ENCODE data around the gene CYP39A1.
"Not testable (repeated sequence)": the region's sequence is repeated elsewhere in the genome, so short reads cannot be mapped to it uniquely, and the experiment has no call there.

The CYP39A1 gene

GRCh38 chr6:46651816-46652215 lies 802 bp downstream of the CYP39A1 start:
- H3K9ac ChIP-seq (ENCODE audit: low read length): peak overlapping the region; percentile 89
- no peaks in the 10 kb centered on the region for H4K20me1 ChIP-seq (ENCODE audit: insufficient read depth, low read length)

DNA sequence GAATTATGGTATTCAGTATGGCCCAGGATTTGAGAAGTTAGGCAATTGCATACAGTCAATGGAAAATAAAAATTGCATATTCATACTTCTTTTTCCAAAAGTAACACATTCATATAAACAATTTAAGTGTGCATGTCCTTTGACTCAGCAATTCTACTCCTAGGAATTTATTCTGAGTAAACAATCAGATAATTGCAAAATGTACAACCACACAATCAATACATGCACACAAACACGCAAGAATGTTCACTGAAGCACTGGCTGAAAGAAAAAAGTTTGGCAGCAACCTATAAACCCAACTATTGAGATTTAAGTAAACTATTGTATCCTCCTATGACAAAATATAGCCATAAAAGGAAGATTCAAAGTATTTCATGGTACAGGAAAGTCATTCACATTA lies 1.6 kb downstream of the CYP39A1 start:
- Histone ChIP-seq H3K79me2 (ENCODE audit: insufficient read depth, low read length) (peaks cover 68% of the 10 kb centered on the region), H3F3A (ENCODE audit: insufficient read depth, low read length) (no peaks in the 10 kb centered on the region), H3K9me2 (ENCODE audit: low read depth, low read length) (no peaks in the 10 kb centered on the region), H3K36me3 (ENCODE audit: insufficient read depth, low read length) (peaks cover 23% of the 10 kb centered on the region), H3K4me1 (ENCODE audit: insufficient read depth, low read length, severe bottlenecking) (peaks cover 38% of the 10 kb centered on the region), H3K9ac (ENCODE audit: low read length) (peak overlapping the region; percentile 89), H2AFZ (ENCODE audit: low read length) (no peak overlapping the region), H3K9me3 (ENCODE audit: low read length) (peaks cover 2% of the 10 kb centered on the region; the same call in 1 of the 2 replicates), H3K27ac (ENCODE audit: low read depth, low read length, poor library complexity, severe bottlenecking) (peak overlapping the region; percentile 93), H4K20me1 (ENCODE audit: insufficient read depth, low read length) (no peaks in the 10 kb centered on the region), H3K4me3 (ENCODE audit: low read depth, low read length, poor library complexity, severe bottlenecking) (peak overlapping the region; percentile 91), H3K27me3 (ENCODE audit: insufficient read depth, low read length) (no peaks in the 10 kb centered on the region), H3K4me2 (ENCODE audit: low read length) (peak overlapping the region; percentile 93)
- TF ChIP-seq CTCF (IDR thresholded peaks at IDR 0.05; ENCODE audit: low read length) (no peak), EZH2 (IDR thresholded peaks at IDR 0.05; ENCODE audit: borderline replicate concordance, low read length) (no peak)

More at GRCh38 chr6:46651816-46652215, 802 bp downstream of the CYP39A1 start:
- Histone ChIP-seq H3F3A (ENCODE audit: insufficient read depth, low read length) (no peaks in the 10 kb centered on the region), H3K9me3 (ENCODE audit: low read length) (no peaks in the 10 kb centered on the region), H3K27me3 (ENCODE audit: insufficient read depth, low read length) (no peaks in the 10 kb centered on the region), H3K4me2 (ENCODE audit: low read length) (peak overlapping the region; percentile 93), H2AFZ (ENCODE audit: low read length) (no peak overlapping the region), H3K36me3 (ENCODE audit: insufficient read depth, low read length) (peaks cover 23% of the 10 kb centered on the region), H3K9me2 (ENCODE audit: low read depth, low read length) (no peaks in the 10 kb centered on the region), H3K79me2 (ENCODE audit: insufficient read depth, low read length) (peaks cover 68% of the 10 kb centered on the region), H3K4me3 (ENCODE audit: low read depth, low read length, poor library complexity, severe bottlenecking) (peak overlapping the region; percentile 91), H3K4me1 (ENCODE audit: insufficient read depth, low read length, severe bottlenecking) (peaks cover 39% of the 10 kb centered on the region), H3K27ac (ENCODE audit: low read depth, low read length, poor library complexity, severe bottlenecking) (peak overlapping the region; percentile 93)
- no peak for TF ChIP-seq EZH2 (IDR thresholded peaks at IDR 0.05; ENCODE audit: borderline replicate concordance, low read length)
- no peak for TF ChIP-seq CTCF (IDR thresholded peaks at IDR 0.05; ENCODE audit: low read length)

DNA sequence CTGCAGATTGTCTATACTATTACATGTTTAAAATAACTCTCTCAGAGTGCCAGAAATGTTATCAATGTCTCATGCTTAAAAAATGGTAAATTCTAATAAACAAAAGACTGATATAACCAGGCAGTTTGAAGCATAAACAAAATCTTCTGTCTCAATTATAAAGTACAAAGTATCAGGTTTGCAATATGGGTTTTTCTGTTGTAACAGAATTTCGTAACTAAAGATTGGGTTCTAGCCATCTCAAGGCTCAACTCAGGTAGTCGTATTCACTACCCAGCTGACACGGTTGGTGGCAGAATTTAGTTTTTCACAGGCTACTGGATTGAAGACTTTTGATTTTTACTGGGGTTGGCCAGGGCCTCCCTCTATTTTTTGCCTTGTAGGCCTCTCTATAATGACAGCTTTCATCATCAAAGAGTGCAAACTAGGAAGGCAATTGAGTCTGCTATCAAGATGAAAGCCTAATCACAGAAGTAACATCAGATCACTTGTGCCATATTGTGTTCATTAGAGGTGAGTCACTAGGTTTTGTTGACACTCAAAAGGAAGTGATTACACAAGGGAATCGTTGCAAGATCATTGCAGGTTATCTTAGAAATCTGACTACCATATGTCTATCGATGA lies 3.6 kb downstream of the CYP39A1 start:
- Histone ChIP-seq H4K20me1 (ENCODE audit: insufficient read depth, low read length) (no peaks in the 10 kb centered on the region), H3K9me3 (ENCODE audit: low read length) (peaks cover 12% of the 10 kb centered on the region), H3K4me3 (ENCODE audit: low read depth, low read length, poor library complexity, severe bottlenecking) (peak overlapping the region; percentile 91), H3K4me2 (ENCODE audit: low read length) (peak overlapping the region; percentile 78), H3K4me1 (ENCODE audit: insufficient read depth, low read length, severe bottlenecking) (peaks cover 24% of the 10 kb centered on the region), H3K9me2 (ENCODE audit: low read depth, low read length) (no peaks in the 10 kb centered on the region), H3K27ac (ENCODE audit: low read depth, low read length, poor library complexity, severe bottlenecking) (peak overlapping the region; percentile 93), H3K27me3 (ENCODE audit: insufficient read depth, low read length) (no peaks in the 10 kb centered on the region), H2AFZ (ENCODE audit: low read length) (no peak overlapping the region), H3K36me3 (ENCODE audit: insufficient read depth, low read length) (peaks cover 30% of the 10 kb centered on the region), H3K79me2 (ENCODE audit: insufficient read depth, low read length) (peaks cover 51% of the 10 kb centered on the region), H3F3A (ENCODE audit: insufficient read depth, low read length) (no peaks in the 10 kb centered on the region), H3K9ac (ENCODE audit: low read length) (peak overlapping the region; percentile 89)
- no peak for TF ChIP-seq EZH2 (IDR thresholded peaks at IDR 0.05; ENCODE audit: borderline replicate concordance, low read length)
- TF ChIP-seq CTCF (IDR thresholded peaks at IDR 0.05; ENCODE audit: low read length): peak; percentile 26; the same call in 1 of the 2 replicates

DNA sequence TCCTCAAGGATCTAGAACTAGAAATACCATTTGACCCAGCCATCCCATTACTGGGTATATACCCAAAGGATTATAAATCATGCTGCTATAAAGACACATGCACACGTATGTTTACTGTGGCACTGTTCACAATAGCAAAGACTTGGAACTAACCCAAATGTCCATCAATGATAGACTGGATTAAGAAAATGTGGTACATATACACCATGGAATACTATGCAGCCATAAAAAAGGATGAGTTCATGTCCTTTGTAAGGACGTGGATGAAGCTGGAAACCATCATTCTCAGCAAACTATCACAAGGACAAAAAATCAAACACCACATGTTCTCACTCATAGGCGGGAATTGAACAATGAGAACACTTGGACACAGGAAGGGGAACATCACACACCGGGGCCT lies 4.5 kb downstream of the CYP39A1 start:
- H3K9ac ChIP-seq (ENCODE audit: low read length); H2AFZ ChIP-seq (ENCODE audit: low read length); H3K4me3 ChIP-seq (ENCODE audit: low read depth, low read length, poor library complexity, severe bottlenecking); H4K20me1 ChIP-seq (ENCODE audit: insufficient read depth, low read length); H3K27ac ChIP-seq (ENCODE audit: low read depth, low read length, poor library complexity, severe bottlenecking); H3K9me2 ChIP-seq (ENCODE audit: low read depth, low read length); H3K27me3 ChIP-seq (ENCODE audit: insufficient read depth, low read length); H3K4me2 ChIP-seq (ENCODE audit: low read length); H3F3A ChIP-seq (ENCODE audit: insufficient read depth, low read length): not testable (repeated sequence)
- Histone ChIP-seq H3K79me2 (ENCODE audit: insufficient read depth, low read length) (peaks cover 42% of the 10 kb centered on the region), H3K36me3 (ENCODE audit: insufficient read depth, low read length) (peaks cover 30% of the 10 kb centered on the region), H3K9me3 (ENCODE audit: low read length) (peaks cover 12% of the 10 kb centered on the region), H3K4me1 (ENCODE audit: insufficient read depth, low read length, severe bottlenecking) (peaks cover 30% of the 10 kb centered on the region)

Measured in OCI-LY1 (cell line).